PC-9 (cell line): ENCODE results near the gene LBH.

Source experiments
- EZH2 ChIP-seq: fragments of 200-600 bp; sonication (generic); IDR thresholded peaks from 2 replicates; pipeline ENCODE4 v1.8.0; 2017; ENCODE audit warnings: antibody characterized with exemption, low read depth
- TF ChIP-seq, protein P1 (sequence below): fragments of 200-600 bp; sonication (generic); conservative IDR thresholded peaks from 2 replicates; pipeline ENCODE4 v1.6.1; 2017; ENCODE audit warnings: mixed run types, antibody characterized with exemption, mild to moderate bottlenecking, moderate library complexity

DNA sequence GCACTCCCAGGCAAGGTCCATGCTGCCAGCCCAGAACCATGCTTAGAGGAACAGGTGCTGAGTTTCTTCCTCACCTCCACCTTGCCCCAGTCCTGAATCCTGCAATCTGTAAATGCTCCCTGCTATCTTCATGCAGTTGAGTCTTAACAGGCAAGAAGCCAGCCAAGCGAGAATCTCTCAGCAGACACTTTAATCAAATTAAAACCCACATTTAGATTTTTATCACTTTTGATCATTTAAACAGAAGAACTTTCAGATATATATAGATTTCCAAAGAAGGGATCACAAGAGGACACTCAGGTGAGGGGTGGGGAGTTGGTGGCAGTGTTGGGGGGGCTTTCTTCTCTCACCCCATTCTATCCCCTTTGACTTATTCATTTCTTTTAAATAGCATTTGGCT is 25.9 kb upstream of the LBH start:
- TF ChIP-seq, protein P1, sequence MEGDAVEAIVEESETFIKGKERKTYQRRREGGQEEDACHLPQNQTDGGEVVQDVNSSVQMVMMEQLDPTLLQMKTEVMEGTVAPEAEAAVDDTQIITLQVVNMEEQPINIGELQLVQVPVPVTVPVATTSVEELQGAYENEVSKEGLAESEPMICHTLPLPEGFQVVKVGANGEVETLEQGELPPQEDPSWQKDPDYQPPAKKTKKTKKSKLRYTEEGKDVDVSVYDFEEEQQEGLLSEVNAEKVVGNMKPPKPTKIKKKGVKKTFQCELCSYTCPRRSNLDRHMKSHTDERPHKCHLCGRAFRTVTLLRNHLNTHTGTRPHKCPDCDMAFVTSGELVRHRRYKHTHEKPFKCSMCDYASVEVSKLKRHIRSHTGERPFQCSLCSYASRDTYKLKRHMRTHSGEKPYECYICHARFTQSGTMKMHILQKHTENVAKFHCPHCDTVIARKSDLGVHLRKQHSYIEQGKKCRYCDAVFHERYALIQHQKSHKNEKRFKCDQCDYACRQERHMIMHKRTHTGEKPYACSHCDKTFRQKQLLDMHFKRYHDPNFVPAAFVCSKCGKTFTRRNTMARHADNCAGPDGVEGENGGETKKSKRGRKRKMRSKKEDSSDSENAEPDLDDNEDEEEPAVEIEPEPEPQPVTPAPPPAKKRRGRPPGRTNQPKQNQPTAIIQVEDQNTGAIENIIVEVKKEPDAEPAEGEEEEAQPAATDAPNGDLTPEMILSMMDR = no peak
- TF ChIP-seq EZH2 = no peak
